HG03066 (cell line): ENCODE measurements around the gene RNF212.
A peak's percentile ranks its signal among the peaks of the same experiment; 100 is the strongest.
"Not testable (repeated sequence)": the region's sequence is repeated elsewhere in the genome, so short reads cannot be mapped to it uniquely, and the experiment has no call there.

Experiments used
- ATAC-seq: cut with Tn5 transposase; IDR thresholded peaks from one replicate; pipeline ENCODE4 v1.9.1; 2021; ENCODE audit warnings: low read depth; ENCODE audit not compliant: unreplicated experiment

Gene RNF212

GRCh38 chr4:1113311-1114009 lies at the start of gene RNF212:
RNF212 (minus strand) TSS chr4:1113564; CDS start chr4:1113464, 100 bp downstream.
- ATAC-seq = no peak

- no peak for ATAC-seq
Observed at GRCh38 chr4:1160351-1160750, 47.0 kb upstream of the RNF212 start.

GRCh38 chr4:1156069-1156468 lies 42.7 kb upstream of the RNF212 start:
- ATAC-seq = no peak

- no peak for ATAC-seq
Observed at GRCh38 chr4:1155314-1155713, 42.0 kb upstream of the RNF212 start.

GRCh38 chr4:1154523-1155182 lies 41.3 kb upstream of the RNF212 start:
- ATAC-seq = no peak

GRCh38 chr4:1154126-1154522 lies 40.8 kb upstream of the RNF212 start:
- no peak for ATAC-seq

- no peak for ATAC-seq
Observed at GRCh38 chr4:1153567-1154090, 40.3 kb upstream of the RNF212 start.

- no peak for ATAC-seq
Observed at GRCh38 chr4:1152290-1152689, 38.9 kb upstream of the RNF212 start.

GRCh38 chr4:1151541-1151940 lies 38.2 kb upstream of the RNF212 start:
- no peak for ATAC-seq

- no peak for ATAC-seq
Observed at GRCh38 chr4:1150875-1151274, 37.5 kb upstream of the RNF212 start.

- no peak for ATAC-seq
Observed at GRCh38 chr4:1139860-1140259, 26.5 kb upstream of the RNF212 start.

- ATAC-seq = no peak
Observed at GRCh38 chr4:1137850-1138249, 24.5 kb upstream of the RNF212 start.

GRCh38 chr4:1137063-1137776 lies 23.9 kb upstream of the RNF212 start:
- ATAC-seq = no peak

GRCh38 chr4:1136048-1136447 lies 22.7 kb upstream of the RNF212 start:
- no peak for ATAC-seq

GRCh38 chr4:1133033-1133432 lies 19.7 kb upstream of the RNF212 start:
- ATAC-seq = no peak

- ATAC-seq = peak; percentile 84
Observed at GRCh38 chr4:1130316-1131186, 17.2 kb upstream of the RNF212 start.

GRCh38 chr4:1126506-1126905 lies 13.1 kb upstream of the RNF212 start:
- no peak for ATAC-seq

- ATAC-seq = not testable (repeated sequence)
Observed at GRCh38 chr4:1125466-1125865, 12.1 kb upstream of the RNF212 start.

GRCh38 chr4:1124818-1125217 lies 11.5 kb upstream of the RNF212 start:
- ATAC-seq = no peak

GRCh38 chr4:1122505-1122904 lies 9.1 kb upstream of the RNF212 start:
- ATAC-seq = no peak
